Lower lobe of right lung (tissue), 2 donors: ENCODE results near the gene STPG3. TPM values are rescaled to one million over a fixed set of nuclear protein-coding genes. Genes with fewer than 3 reads are reported as not detected.

Experiments
- ATAC-seq, 2 donors: fragments of 200-7000 bp; cut with Tn5 transposase; one replicate each; pipeline ENCODE4 v1.9.1; 2020 to 2022; ENCODE audit warnings: mild to moderate bottlenecking in 2 of 2, moderate library complexity in 2 of 2
- DNase-seq: peaks from one replicate; pipeline ENCODE4 v3.0.0-alpha.2; 2020
- H3K27ac ChIP-seq: fragments of 200-600 bp; one replicate; pipeline ENCODE4 v1.8.0; 2022
- H3K27me3 ChIP-seq: fragments of 200-600 bp; one replicate; pipeline ENCODE4 v1.8.0; 2022; ENCODE audit warnings: low read depth
- H3K36me3 ChIP-seq: fragments of 200-600 bp; one replicate; pipeline ENCODE4 v1.8.0; 2022; ENCODE audit warnings: mild to moderate bottlenecking
- H3K4me1 ChIP-seq: fragments of 200-600 bp; one replicate; pipeline ENCODE4 v1.8.0; 2022
- H3K4me3 ChIP-seq: fragments of 200-600 bp; one replicate; pipeline ENCODE4 v1.8.0; 2022; ENCODE audit warnings: mild to moderate bottlenecking
- H3K9me3 ChIP-seq: fragments of 200-600 bp; one replicate; pipeline ENCODE4 v1.8.0; 2022
- CTCF ChIP-seq: fragments of 200-600 bp; IDR thresholded peaks from one replicate; pipeline ENCODE4 v1.8.0; 2022; ENCODE audit warnings: antibody characterized with exemption, mild to moderate bottlenecking
- intact Hi-C: fragments of 100-400 bp; cut with DNase I; formaldehyde crosslinking; loops from one replicate; pipeline ENCODE4 v1.11.0; 2022
- total RNA-seq: library from RNA; stranded (reverse); fragmentation: NEBNext Ultra II Directional; extraction: Animal tissue kit (Norgen Biotek cat#: 25700); gene quantifications from one replicate; pipeline ENCODE4 v1.2.1, GENCODE V29; 2021
- donor health status: DM: no; HTN: yes; CAD: no; lungs with severe emphysema.

The STPG3 gene
- total RNA-seq, 1 donor from 2014 or later, result 0.38 TPM

- Histone ChIP-seq H3K36me3 (peaks cover 12% of the 10 kb centered on the region), H3K4me3 (no peak overlapping the region), H3K27me3 (no peaks in the 10 kb centered on the region), H3K4me1 (peaks cover 41% of the 10 kb centered on the region), H3K9me3 (no peaks in the 10 kb centered on the region), H3K27ac (no peak overlapping the region)
- ATAC-seq (no peak), DNase-seq (no peak)
- no peak for TF ChIP-seq CTCF
- intact Hi-C loops, result no loop called here
These were observed 30.6 kb upstream of the STPG3 start for GRCh38 chr9:137220317-137221094.

- no peak overlapping the region for H3K4me3 ChIP-seq
- no peak for DNase-seq
- intact Hi-C loops, result no loop called here
These were observed 30.0 kb upstream of the STPG3 start for GRCh38 chr9:137221095-137221505.

GRCh38 chr9:137221506-137222111 lies 29.5 kb upstream of the STPG3 start:
- intact Hi-C loops, result no loop called here
- Histone ChIP-seq H3K36me3 (peaks cover under 1% of the 10 kb centered on the region), H3K4me1 (peaks cover 46% of the 10 kb centered on the region), H3K27ac (no peak overlapping the region), H3K27me3 (no peaks in the 10 kb centered on the region), H3K9me3 (no peaks in the 10 kb centered on the region), H3K4me3 (peak overlapping the region; percentile 50)
- DNase-seq (no peak), ATAC-seq (no peak)
- TF ChIP-seq CTCF, result no peak

More at GRCh38 chr9:137221095-137221505, 30.0 kb upstream of the STPG3 start:
- no peak for ATAC-seq
- Histone ChIP-seq H3K9me3 (no peaks in the 10 kb centered on the region), H3K27ac (no peak overlapping the region), H3K27me3 (no peaks in the 10 kb centered on the region), H3K4me1 (peaks cover 41% of the 10 kb centered on the region), H3K36me3 (peaks cover 6% of the 10 kb centered on the region)
- no peak for TF ChIP-seq CTCF

- intact Hi-C loops, result no loop called here
- ATAC-seq, result peak; percentile 2 to 7
These were observed 28.7 kb upstream of the STPG3 start, which contains the start of gene RNF208 for GRCh38 chr9:137222190-137223077. Gene RNF208 (minus strand): TSS chr9:137222240. CDS start chr9:137221212, 1,028 bp downstream.

More at GRCh38 chr9:137222190-137223077, 28.7 kb upstream of the STPG3 start, which contains the start of gene RNF208:
- TF ChIP-seq CTCF, result no peak
- H3K4me3 ChIP-seq, result peak within 1 kb of the TSS; percentile 78
- H3K27me3 ChIP-seq, result no peaks in the 10 kb centered on the region
- peak within 1 kb of the TSS; percentile 91 for H3K27ac ChIP-seq
- peaks cover 48% of the 10 kb centered on the region for H3K4me1 ChIP-seq
- H3K36me3 ChIP-seq, result no peaks in the 10 kb centered on the region
- DNase-seq, result no peak
- no peaks in the 10 kb centered on the region for H3K9me3 ChIP-seq
